HL-60/S4 treated with phorbol 12-myristate 13-acetate at 8.2 ng/mL for 4 days and 3 days (cell line): ENCODE data around the gene UNC50.

Experiments
- in situ Hi-C: fragments of 300-500 bp; cut with MboI; formaldehyde crosslinking; loops from 2 replicates; pipeline ENCODE4 v1.15.0; 2022; ENCODE audit warnings: low sequenced_read_pairs

The UNC50 gene

DNA sequence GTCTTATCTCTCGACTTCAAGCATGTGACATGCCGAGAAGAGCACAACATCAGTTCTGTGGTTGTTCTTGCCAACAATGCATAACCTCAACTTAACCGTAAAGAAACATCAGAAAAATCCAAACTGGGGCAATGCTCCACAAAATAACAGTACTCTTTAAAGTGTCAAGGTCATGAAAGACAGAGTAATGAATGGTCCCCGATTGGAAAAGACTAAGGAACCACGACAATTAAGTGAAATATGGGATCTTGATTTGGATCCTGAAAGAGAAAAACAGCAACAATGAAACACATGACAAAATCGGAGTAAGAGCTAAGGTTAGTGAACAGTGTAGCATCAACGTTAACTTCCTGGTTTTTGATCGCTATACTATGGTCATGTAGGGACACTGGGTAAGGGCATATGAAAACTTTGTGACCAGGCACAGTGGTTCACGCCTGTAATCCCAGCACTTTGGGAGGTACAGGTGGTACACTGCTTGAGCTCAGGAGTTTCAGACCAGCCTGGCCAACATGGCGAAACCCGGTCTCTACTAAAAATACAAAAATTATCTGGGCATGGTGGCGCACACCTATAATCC lies 55.2 kb downstream of the UNC50 start:
- in situ Hi-C loops, result no loop called here

- in situ Hi-C loops, result no loop called here
Measured at GRCh38 chr2:98664323-98664722, 55.9 kb downstream of the UNC50 start.

GRCh38 chr2:98665677-98666076 lies 57.3 kb downstream of the UNC50 start:
- in situ Hi-C loops, result no loop called here
